ENCODE results near the gene MYO5B. TPM values are rescaled to one million over a fixed set of nuclear protein-coding genes. Genes with fewer than 3 reads are reported as not detected.

The MYO5B gene
- total RNA-seq, 1 donor from 2014 or later, result 0.21 TPM

DNA sequence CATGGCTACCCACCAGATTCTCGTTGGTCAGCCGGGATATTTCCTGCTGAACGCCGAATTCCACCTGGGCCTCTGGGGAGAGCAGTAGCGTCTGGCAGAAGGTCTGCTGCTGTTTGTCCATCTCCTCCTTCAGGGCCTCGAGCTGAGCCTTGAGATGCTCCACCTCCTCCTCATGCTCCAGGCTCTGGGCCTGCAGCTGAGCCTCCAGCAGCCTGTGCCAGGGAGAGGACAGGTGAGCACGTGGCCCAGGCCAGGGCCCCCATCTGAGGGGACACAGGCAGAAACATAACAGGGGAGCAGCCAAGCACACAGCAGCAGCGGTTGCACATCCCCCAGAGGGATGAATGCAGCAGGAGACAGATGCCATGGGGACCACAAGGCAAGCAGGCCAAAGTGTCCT lies 341.5 kb downstream of the MYO5B start:
- no peak overlapping the region for H3K27ac ChIP-seq
- no peaks in the 10 kb centered on the region for H3K9me3 ChIP-seq
- no peaks in the 10 kb centered on the region for H3K27me3 ChIP-seq
- H3K4me3 ChIP-seq, result no peak overlapping the region
- intact Hi-C loops (cut with DNase I), result no loop called here
- TF ChIP-seq, protein P1, sequence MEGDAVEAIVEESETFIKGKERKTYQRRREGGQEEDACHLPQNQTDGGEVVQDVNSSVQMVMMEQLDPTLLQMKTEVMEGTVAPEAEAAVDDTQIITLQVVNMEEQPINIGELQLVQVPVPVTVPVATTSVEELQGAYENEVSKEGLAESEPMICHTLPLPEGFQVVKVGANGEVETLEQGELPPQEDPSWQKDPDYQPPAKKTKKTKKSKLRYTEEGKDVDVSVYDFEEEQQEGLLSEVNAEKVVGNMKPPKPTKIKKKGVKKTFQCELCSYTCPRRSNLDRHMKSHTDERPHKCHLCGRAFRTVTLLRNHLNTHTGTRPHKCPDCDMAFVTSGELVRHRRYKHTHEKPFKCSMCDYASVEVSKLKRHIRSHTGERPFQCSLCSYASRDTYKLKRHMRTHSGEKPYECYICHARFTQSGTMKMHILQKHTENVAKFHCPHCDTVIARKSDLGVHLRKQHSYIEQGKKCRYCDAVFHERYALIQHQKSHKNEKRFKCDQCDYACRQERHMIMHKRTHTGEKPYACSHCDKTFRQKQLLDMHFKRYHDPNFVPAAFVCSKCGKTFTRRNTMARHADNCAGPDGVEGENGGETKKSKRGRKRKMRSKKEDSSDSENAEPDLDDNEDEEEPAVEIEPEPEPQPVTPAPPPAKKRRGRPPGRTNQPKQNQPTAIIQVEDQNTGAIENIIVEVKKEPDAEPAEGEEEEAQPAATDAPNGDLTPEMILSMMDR (IDR thresholded peaks at IDR 0.05), result no peak
- H3K4me1 ChIP-seq, result no peaks in the 10 kb centered on the region
- no peak for DNase-seq (ENCODE audit: low spot score in 2 of 2)
- H3K36me3 ChIP-seq, result no peaks in the 10 kb centered on the region

- Histone ChIP-seq H3K27me3 (no peaks in the 10 kb centered on the region), H3K4me3 (no peak overlapping the region), H3K4me1 (no peaks in the 10 kb centered on the region), H3K9me3 (no peaks in the 10 kb centered on the region), H3K36me3 (no peaks in the 10 kb centered on the region), H3K27ac (no peak overlapping the region)
- TF ChIP-seq, protein P1 (IDR thresholded peaks at IDR 0.05), result no peak
- no peak for DNase-seq (ENCODE audit: low spot score in 2 of 2)
- intact Hi-C loops (cut with DNase I), result no loop called here
These were observed 341.9 kb downstream of the MYO5B start for GRCh38 chr18:49853011-49853410.

DNA sequence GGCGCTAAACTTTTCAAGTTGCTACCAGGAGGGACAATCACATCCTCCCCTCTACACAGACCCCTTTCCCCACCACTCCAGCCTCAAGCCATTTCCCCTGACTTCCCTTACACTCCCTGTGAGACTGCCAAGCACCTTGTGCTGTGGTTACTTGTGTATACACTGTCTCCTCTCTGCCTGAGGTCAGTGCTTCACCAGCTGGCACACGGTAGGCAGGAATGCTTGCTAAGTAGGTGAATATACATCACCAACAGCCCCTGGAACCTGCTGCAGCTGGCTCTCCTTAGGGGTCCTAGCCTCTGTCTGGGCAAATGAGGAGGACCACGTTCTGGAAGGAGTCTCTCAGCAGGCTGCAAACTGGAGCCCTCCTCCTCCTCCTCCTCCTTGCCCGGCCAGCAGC lies 343.3 kb downstream of the MYO5B start:
- DNase-seq (ENCODE audit: low spot score in 2 of 2), result no peak
- no peaks in the 10 kb centered on the region for H3K9me3 ChIP-seq
- H3K4me1 ChIP-seq, result no peaks in the 10 kb centered on the region
- no peak overlapping the region for H3K4me3 ChIP-seq
- H3K27ac ChIP-seq, result no peak overlapping the region
- intact Hi-C loops (cut with DNase I), result no loop called here
- H3K36me3 ChIP-seq, result no peaks in the 10 kb centered on the region
- H3K27me3 ChIP-seq, result no peaks in the 10 kb centered on the region
- TF ChIP-seq, protein P1 (IDR thresholded peaks at IDR 0.05), result no peak

DNA sequence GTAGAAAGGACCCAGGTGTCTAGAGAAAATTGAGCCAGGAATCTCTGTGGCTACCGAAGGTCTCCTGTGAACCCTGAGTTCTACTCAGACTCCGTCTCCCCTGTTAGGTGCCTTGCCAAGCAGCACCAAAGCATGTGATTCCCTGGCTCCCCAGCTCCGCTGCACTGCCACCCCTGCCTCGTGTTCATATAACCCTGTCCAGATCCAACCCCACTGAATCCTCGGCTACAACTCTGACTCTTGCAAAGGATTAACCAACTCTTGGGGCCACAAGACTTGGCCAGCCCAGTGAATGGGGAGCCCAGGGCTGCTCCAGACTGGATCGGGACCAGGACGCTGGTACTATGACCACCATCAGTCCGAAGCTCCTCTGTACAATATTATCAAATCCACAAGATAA lies 344.3 kb downstream of the MYO5B start:
- no peaks in the 10 kb centered on the region for H3K4me1 ChIP-seq
- H3K27me3 ChIP-seq, result no peaks in the 10 kb centered on the region
- no peak for DNase-seq (ENCODE audit: low spot score in 2 of 2)
- H3K27ac ChIP-seq, result no peak overlapping the region
- no peaks in the 10 kb centered on the region for H3K9me3 ChIP-seq
- TF ChIP-seq, protein P1 (IDR thresholded peaks at IDR 0.05), result no peak
- intact Hi-C loops (cut with DNase I), result no loop called here
- no peak overlapping the region for H3K4me3 ChIP-seq
- no peaks in the 10 kb centered on the region for H3K36me3 ChIP-seq

GRCh38 chr18:49849331-49850217 lies 345.4 kb downstream of the MYO5B start:
- TF ChIP-seq, protein P1 (IDR thresholded peaks at IDR 0.05), result no peak
- Histone ChIP-seq H3K36me3 (no peaks in the 10 kb centered on the region), H3K27me3 (no peaks in the 10 kb centered on the region), H3K27ac (no peak overlapping the region), H3K9me3 (no peaks in the 10 kb centered on the region), H3K4me1 (no peaks in the 10 kb centered on the region), H3K4me3 (no peak overlapping the region)
- DNase-seq (ENCODE audit: low spot score in 2 of 2), result no peak
- intact Hi-C loops (cut with DNase I), result no loop called here

Measured in ascending aorta (tissue), 2 donors.